K562 (cell line): Measurements from ENCODE around the gene ARMC7. TPM values are rescaled to one million over a fixed set of nuclear protein-coding genes. Genes with fewer than 3 reads are reported as not detected.

Experiments
- BRD4 ChIP-seq: fragments of 200-600 bp; sonication (generic); IDR thresholded peaks from 2 replicates; pipeline ENCODE4 v1.6.1; 2017; ENCODE audit warnings: inconsistent platforms
- DNMT1 ChIP-seq: fragments of 450-650 bp; IDR thresholded peaks from 2 replicates; pipeline ENCODE4 v1.6.1; 2016; ENCODE audit warnings: antibody characterized with exemption, mild to moderate bottlenecking
- KDM4B ChIP-seq, 2 experiments: fragments of 450-650 bp in 1 of 2; sonication (generic) in 1 of 2; IDR thresholded peaks; 2 replicates each; pipeline ENCODE4 v1.6.1; 2016 to 2017; ENCODE audit warnings: borderline replicate concordance in 2 of 2, antibody characterized with exemption in 1 of 2, low read depth in 1 of 2, mild to moderate bottlenecking in 1 of 2
- RAD21 ChIP-seq, 2 experiments: fragments of 250-450 bp in 1 of 2; fragments of 450-650 bp in 1 of 2; sonication (Bioruptor Pico) in 1 of 2; formaldehyde crosslinking in 1 of 2; IDR thresholded peaks in 1 of 2; conservative IDR thresholded peaks in 1 of 2; 2 replicates each; pipeline versions ENCODE4 v1.4.0 to v1.8.0; 2020 to 2022; ENCODE audit warnings: mild to moderate bottlenecking in 2 of 2, moderate library complexity in 1 of 2
- ZBTB17 ChIP-seq: fragments of 450-650 bp; formaldehyde crosslinking; IDR thresholded peaks from 2 replicates; pipeline ENCODE4 v1.4.0; 2020; ENCODE audit warnings: mild to moderate bottlenecking
- ZNF175 ChIP-seq: fragments of 200-800 bp; sonication (Bioruptor generic); IDR thresholded peaks from 2 replicates; pipeline ENCODE4 v1.6.1; 2016; ENCODE audit warnings: low read depth, mild to moderate bottlenecking, missing genetic modification characterization, missing compliant biosample characterization
- ZNF436 ChIP-seq: fragments of 250-450, 450-650 bp; sonication (Bioruptor Pico); formaldehyde crosslinking; IDR thresholded peaks from 2 replicates; pipeline ENCODE4 v1.7.0; 2020; ENCODE audit warnings: mild to moderate bottlenecking
- ZNF77 ChIP-seq: fragments of 250-450 bp; sonication (Bioruptor Pico); IDR thresholded peaks from 2 replicates; pipeline ENCODE4 v1.5.0; 2020
- ZSCAN32 ChIP-seq: fragments of 450-650 bp; formaldehyde crosslinking; IDR thresholded peaks from 2 replicates; pipeline ENCODE4 v1.4.0; 2020; ENCODE audit warnings: mild to moderate bottlenecking, moderate library complexity
- polyA plus RNA-seq, 8 experiments: library from polyadenylated mRNA; depleted of rRNA in 4 of 8; stranded (reverse) in 5 of 8; unstranded in 3 of 8; fragments of >200 nt; fragmentation: Nextera tagmentation in 2 of 8; fragmentation: Illumina TruSeq in 1 of 8; extraction: Ambion mirVana in 2 of 8; extraction: Trizol in 1 of 8; gene quantifications; 2 replicates each; pipeline versions ENCODE4 v1.2.1 to v1.2.3, GENCODE V29; 2011 to 2014; ENCODE audit warnings: inconsistent platforms in 1 of 8, missing spikeins in 1 of 8
- total RNA-seq, 7 experiments: library from RNA; depleted of rRNA in 6 of 7; stranded (reverse); fragments of >200 nt in 6 of 7; fragmentation: Illumina TruSeq in 2 of 7; extraction: Trizol in 2 of 7; gene quantifications; 2 replicates each; pipeline versions ENCODE4 v1.2.1 to v1.2.3, GENCODE V29; 2011 to 2021; ENCODE audit warnings: low replicate concordance in 1 of 7
- TF ChIP-seq, protein P1 (sequence below): fragments of 450-650 bp; IDR thresholded peaks from 2 replicates; pipeline ENCODE4 v1.6.1; 2018; ENCODE audit not compliant: partially characterized antibody
- TF ChIP-seq, protein P2 (sequence below): fragments of 200-800 bp; sonication (Bioruptor generic); IDR thresholded peaks from 2 replicates; pipeline ENCODE4 v1.6.1; 2017; ENCODE audit warnings: missing genetic modification characterization, missing compliant biosample characterization
- TF ChIP-seq, protein P3 (sequence below): fragments of 450-650 bp; IDR thresholded peaks from 2 replicates; pipeline ENCODE4 v1.7.1; 2018; ENCODE audit warnings: mild to moderate bottlenecking, low read depth; ENCODE audit not compliant: partially characterized antibody

Gene ARMC7
- total and polyA plus RNA-seq, 9 of the 15 experiments (the other 6 are each of a cell fraction or from before 2014, with no cell fraction given), result 1.4 to 15.2 (median 5.9) TPM

DNA sequence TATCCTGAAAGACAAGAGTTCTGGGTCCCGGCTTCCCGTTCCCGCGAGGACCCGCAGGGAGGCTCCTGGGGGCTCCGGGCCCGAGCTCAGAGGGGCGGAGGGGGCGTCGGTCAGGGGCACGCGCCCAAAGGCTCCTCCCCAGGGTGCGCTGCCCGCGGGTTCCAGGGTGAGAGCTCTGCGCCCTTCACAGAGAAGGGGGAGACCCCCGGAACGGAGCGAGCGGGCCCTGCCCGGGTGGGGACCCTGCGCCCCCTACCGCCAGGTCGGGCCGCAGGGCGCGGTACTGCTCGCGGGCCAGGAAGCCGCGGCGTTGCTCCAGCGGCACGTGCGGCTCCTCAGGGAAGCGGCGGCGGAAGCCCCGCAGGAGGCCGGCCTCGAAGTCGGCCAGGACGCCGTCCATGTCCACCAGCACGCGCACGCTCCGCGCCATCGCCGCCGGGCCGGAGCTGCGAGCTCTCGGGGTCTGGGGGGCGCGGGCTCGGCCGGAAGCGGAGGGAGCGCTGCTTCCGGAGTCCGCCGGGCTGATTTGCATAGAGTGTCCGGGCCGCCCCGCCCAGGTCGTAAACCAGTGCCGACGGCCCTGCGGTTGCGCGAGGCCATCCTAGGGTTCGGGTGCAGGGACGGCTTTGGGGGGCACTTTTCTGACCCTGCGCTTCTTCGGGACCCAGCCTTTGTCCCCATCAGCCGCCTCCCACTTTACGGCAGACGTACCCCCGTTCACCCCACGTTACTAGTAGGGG, 21.7 kb downstream of the ARMC7 start, which contains the start of gene NT5C (continued):
- TF ChIP-seq, protein P1, sequence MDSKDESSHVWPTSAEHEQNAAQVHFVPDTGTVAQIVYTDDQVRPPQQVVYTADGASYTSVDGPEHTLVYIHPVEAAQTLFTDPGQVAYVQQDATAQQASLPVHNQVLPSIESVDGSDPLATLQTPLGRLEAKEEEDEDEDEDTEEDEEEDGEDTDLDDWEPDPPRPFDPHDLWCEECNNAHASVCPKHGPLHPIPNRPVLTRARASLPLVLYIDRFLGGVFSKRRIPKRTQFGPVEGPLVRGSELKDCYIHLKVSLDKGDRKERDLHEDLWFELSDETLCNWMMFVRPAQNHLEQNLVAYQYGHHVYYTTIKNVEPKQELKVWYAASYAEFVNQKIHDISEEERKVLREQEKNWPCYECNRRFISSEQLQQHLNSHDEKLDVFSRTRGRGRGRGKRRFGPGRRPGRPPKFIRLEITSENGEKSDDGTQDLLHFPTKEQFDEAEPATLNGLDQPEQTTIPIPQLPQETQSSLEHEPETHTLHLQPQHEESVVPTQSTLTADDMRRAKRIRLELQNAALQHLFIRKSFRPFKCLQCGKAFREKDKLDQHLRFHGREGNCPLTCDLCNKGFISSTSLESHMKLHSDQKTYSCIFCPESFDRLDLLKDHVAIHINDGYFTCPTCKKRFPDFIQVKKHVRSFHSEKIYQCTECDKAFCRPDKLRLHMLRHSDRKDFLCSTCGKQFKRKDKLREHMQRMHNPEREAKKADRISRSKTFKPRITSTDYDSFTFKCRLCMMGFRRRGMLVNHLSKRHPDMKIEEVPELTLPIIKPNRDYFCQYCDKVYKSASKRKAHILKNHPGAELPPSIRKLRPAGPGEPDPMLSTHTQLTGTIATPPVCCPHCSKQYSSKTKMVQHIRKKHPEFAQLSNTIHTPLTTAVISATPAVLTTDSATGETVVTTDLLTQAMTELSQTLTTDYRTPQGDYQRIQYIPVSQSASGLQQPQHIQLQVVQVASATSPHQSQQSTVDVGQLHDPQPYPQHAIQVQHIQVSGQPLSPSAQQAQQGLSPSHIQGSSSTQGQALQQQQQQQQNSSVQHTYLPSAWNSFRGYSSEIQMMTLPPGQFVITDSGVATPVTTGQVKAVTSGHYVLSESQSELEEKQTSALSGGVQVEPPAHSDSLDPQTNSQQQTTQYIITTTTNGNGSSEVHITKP, result no peak
- TF ChIP-seq ZNF77 (0 out of 2 replicates have a peak, but pooled peaks have one; percentile 57), ZNF436 (CRISPR knock-in tag) (no peak), ZNF175 (CRISPR knock-in tag) (peak; percentile 46; the same call in 1 of the 2 replicates), BRD4 (no peak), RAD21 (CRISPR knock-in tag; conservative IDR thresholded peaks at IDR 0.05 in 1 of 2, IDR thresholded peaks at IDR 0.05 in 1 of 2) (peak; percentile 70 to 72), ZBTB17 (CRISPR knock-in tag) (peak; percentile 87), ZSCAN32 (0 out of 2 replicates have a peak, but pooled peaks have one; percentile 14), DNMT1 (no peak), KDM4B (IDR thresholded peaks at IDR 0.05; ENCODE audit: borderline replicate concordance in 2 of 2, low read depth in 1 of 2) (no peak; a peak in 1 of 4 replicates)
- TF ChIP-seq, protein P2, sequence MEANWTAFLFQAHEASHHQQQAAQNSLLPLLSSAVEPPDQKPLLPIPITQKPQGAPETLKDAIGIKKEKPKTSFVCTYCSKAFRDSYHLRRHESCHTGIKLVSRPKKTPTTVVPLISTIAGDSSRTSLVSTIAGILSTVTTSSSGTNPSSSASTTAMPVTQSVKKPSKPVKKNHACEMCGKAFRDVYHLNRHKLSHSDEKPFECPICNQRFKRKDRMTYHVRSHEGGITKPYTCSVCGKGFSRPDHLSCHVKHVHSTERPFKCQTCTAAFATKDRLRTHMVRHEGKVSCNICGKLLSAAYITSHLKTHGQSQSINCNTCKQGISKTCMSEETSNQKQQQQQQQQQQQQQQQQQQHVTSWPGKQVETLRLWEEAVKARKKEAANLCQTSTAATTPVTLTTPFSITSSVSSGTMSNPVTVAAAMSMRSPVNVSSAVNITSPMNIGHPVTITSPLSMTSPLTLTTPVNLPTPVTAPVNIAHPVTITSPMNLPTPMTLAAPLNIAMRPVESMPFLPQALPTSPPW (CRISPR knock-in tag), result peak; percentile 75
- TF ChIP-seq, protein P3, sequence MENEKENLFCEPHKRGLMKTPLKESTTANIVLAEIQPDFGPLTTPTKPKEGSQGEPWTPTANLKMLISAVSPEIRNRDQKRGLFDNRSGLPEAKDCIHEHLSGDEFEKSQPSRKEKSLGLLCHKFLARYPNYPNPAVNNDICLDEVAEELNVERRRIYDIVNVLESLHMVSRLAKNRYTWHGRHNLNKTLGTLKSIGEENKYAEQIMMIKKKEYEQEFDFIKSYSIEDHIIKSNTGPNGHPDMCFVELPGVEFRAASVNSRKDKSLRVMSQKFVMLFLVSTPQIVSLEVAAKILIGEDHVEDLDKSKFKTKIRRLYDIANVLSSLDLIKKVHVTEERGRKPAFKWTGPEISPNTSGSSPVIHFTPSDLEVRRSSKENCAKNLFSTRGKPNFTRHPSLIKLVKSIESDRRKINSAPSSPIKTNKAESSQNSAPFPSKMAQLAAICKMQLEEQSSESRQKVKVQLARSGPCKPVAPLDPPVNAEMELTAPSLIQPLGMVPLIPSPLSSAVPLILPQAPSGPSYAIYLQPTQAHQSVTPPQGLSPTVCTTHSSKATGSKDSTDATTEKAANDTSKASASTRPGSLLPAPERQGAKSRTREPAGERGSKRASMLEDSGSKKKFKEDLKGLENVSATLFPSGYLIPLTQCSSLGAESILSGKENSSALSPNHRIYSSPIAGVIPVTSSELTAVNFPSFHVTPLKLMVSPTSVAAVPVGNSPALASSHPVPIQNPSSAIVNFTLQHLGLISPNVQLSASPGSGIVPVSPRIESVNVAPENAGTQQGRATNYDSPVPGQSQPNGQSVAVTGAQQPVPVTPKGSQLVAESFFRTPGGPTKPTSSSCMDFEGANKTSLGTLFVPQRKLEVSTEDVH, result peak; percentile 61
